Measurements from ENCODE around the gene ANGPT4.

Gene ANGPT4

GRCh38 chr20:843912-844311, 72.2 kb downstream of the ANGPT4 start:
- TF ChIP-seq POLR2A (IDR thresholded peaks at IDR 0.05; ENCODE audit: extremely low read depth, insufficient read length) (no peak), MAX (IDR thresholded peaks at IDR 0.05; ENCODE audit: low read depth, low read length) (no peak), MYC (IDR thresholded peaks at IDR 0.05; ENCODE audit: low read depth, low read length) (no peak), CTCF (IDR thresholded peaks at IDR 0.05; ENCODE audit: low read depth, low read length) (no peak)
- H3K4me3 ChIP-seq (ENCODE audit: low read depth, low read length) = no peak overlapping the region
- DNase-seq (ENCODE audit: low read depth) = no peak

GRCh38 chr20:842547-842940, 73.6 kb downstream of the ANGPT4 start:
- DNase-seq (ENCODE audit: low read depth) = no peak
- TF ChIP-seq POLR2A (IDR thresholded peaks at IDR 0.05; ENCODE audit: extremely low read depth, insufficient read length) = no peak
- no peak for TF ChIP-seq MYC (IDR thresholded peaks at IDR 0.05; ENCODE audit: low read depth, low read length)
- no peak for TF ChIP-seq CTCF (IDR thresholded peaks at IDR 0.05; ENCODE audit: low read depth, low read length)
- no peak for TF ChIP-seq MAX (IDR thresholded peaks at IDR 0.05; ENCODE audit: low read depth, low read length)
- H3K4me3 ChIP-seq (ENCODE audit: low read depth, low read length) = no peak overlapping the region

- no peak for DNase-seq (ENCODE audit: low read depth)
- no peak overlapping the region for H3K4me3 ChIP-seq (ENCODE audit: low read depth, low read length)
- no peak for TF ChIP-seq CTCF (IDR thresholded peaks at IDR 0.05; ENCODE audit: low read depth, low read length)
- TF ChIP-seq MAX (IDR thresholded peaks at IDR 0.05; ENCODE audit: low read depth, low read length) = no peak
- TF ChIP-seq POLR2A (IDR thresholded peaks at IDR 0.05; ENCODE audit: extremely low read depth, insufficient read length) = no peak
- TF ChIP-seq MYC (IDR thresholded peaks at IDR 0.05; ENCODE audit: low read depth, low read length) = no peak
Measured at GRCh38 chr20:841568-842546, 74.3 kb downstream of the ANGPT4 start.

- DNase-seq (ENCODE audit: low read depth) = no peak
- H3K4me3 ChIP-seq (ENCODE audit: low read depth, low read length) = no peak overlapping the region
- TF ChIP-seq MAX (IDR thresholded peaks at IDR 0.05; ENCODE audit: low read depth, low read length) (no peak), CTCF (IDR thresholded peaks at IDR 0.05; ENCODE audit: low read depth, low read length) (no peak), POLR2A (IDR thresholded peaks at IDR 0.05; ENCODE audit: extremely low read depth, insufficient read length) (no peak), MYC (IDR thresholded peaks at IDR 0.05; ENCODE audit: low read depth, low read length) (no peak)
Measured at GRCh38 chr20:840858-841567, 75.1 kb downstream of the ANGPT4 start.

GRCh38 chr20:840503-840857, 75.7 kb downstream of the ANGPT4 start:
- no peak for DNase-seq (ENCODE audit: low read depth)
- no peak overlapping the region for H3K4me3 ChIP-seq (ENCODE audit: low read depth, low read length)
- TF ChIP-seq POLR2A (IDR thresholded peaks at IDR 0.05; ENCODE audit: extremely low read depth, insufficient read length) = no peak
- TF ChIP-seq MYC (IDR thresholded peaks at IDR 0.05; ENCODE audit: low read depth, low read length) = no peak
- no peak for TF ChIP-seq CTCF (IDR thresholded peaks at IDR 0.05; ENCODE audit: low read depth, low read length)
- no peak for TF ChIP-seq MAX (IDR thresholded peaks at IDR 0.05; ENCODE audit: low read depth, low read length)
